Effector memory CD8-positive, alpha-beta T cell (primary cell): ENCODE data around the gene DNAJC22.
"Not testable (repeated sequence)": the region's sequence is repeated elsewhere in the genome, so short reads cannot be mapped to it uniquely, and the experiment has no call there.

ENCODE experiments used
- ATAC-seq: fragments of 150-1000 bp; cut with Tn5 transposase; replicated peaks from 2 replicates; pipeline ENCODE4 v1.10.0; 2021; ENCODE audit warnings: mild to moderate bottlenecking, moderate library complexity
- DNase-seq, 3 experiments: peaks; one replicate each; pipeline ENCODE4 v3.0.0; 2021
- H3K27ac Mint-ChIP-seq, 2 donors: one replicate each; pipeline ENCODE4 v1.8.0; 2022; ENCODE audit warnings: mild to moderate bottlenecking in 2 of 2, mixed read lengths in 2 of 2, moderate library complexity in 2 of 2
- H3K27me3 Mint-ChIP-seq, 2 donors: one replicate each; pipeline ENCODE4 v1.8.0; 2022; ENCODE audit warnings: mixed read lengths in 2 of 2
- H3K36me3 Mint-ChIP-seq: one replicate; pipeline ENCODE4 v1.8.0; 2022; ENCODE audit warnings: mild to moderate bottlenecking, moderate library complexity, mixed read lengths; ENCODE audit not compliant: insufficient read depth
- H3K4me1 Mint-ChIP-seq, 2 donors: one replicate each; pipeline ENCODE4 v1.8.0; 2022; ENCODE audit warnings: low read depth in 2 of 2, mixed read lengths in 2 of 2
- H3K4me3 Mint-ChIP-seq, 2 donors: one replicate each; pipeline ENCODE4 v1.8.0; 2022; ENCODE audit warnings: mild to moderate bottlenecking in 2 of 2, mixed read lengths in 2 of 2, moderate library complexity in 2 of 2
- H3K9me3 Mint-ChIP-seq, 2 donors: one replicate each; pipeline ENCODE4 v1.8.0; 2022; ENCODE audit warnings: mixed read lengths in 2 of 2

DNAJC22 gene

DNA sequence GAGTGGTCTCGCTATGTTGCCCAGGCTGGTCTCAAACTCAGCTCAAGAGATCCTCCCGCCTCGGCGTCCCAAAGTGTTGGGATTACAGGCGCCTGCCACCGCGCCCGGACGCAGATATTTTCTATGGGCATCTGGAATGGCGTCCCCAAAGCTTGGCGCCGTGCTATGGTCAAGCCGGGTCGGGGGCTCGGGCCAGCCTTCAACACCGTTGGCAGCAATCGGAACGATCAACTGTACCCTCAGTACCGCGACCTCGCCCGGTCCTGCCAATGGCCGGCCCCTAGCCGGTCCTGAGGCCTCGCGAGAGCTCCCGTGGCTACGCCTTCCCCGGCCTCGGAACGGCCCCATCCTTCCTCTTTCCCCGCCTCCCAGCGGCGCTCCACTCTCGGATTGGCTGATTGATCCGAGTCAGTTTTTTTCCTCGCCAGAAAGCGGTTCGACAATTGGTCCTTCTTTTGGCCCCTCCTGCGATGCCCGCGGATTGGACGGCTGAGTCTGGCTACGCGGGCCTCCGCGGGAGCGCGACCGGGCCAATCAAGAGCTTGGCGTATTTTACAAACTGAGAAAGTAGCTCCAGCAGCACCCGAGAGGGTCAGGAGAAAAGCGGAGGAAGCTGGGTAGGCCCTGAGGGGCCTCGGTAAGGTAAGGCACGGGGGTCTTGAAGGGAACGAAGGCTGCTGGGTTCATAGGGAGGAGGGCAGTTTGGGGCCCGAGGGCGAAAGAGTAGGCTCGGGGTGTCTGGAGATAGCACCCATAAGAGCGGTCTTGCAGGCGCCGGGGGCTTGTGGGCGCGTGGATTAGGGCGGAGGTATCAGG lies 23.8 kb upstream of the DNAJC22 start, which contains the start of gene TROAP:
TSS of gene TROAP (plus strand) at position 548 of the 816 bp plus-strand sequence. CDS start 354 bp downstream, outside the sequence.
- H3K4me3 Mint-ChIP-seq = peak within 1 kb of the TSS; percentile 87 to 92
- DNase-seq (peak; percentile 96 to 97 (median 96)), ATAC-seq (peak; percentile 96)
- peaks cover 11 to 12% of the 10 kb centered on the region in 2 donors for H3K4me1 Mint-ChIP-seq
- no peaks in the 10 kb centered on the region for H3K27me3 Mint-ChIP-seq
- no peaks in the 10 kb centered on the region for H3K9me3 Mint-ChIP-seq
- peak within 1 kb of the TSS in 1 of 2 donors; percentile 55 for H3K27ac Mint-ChIP-seq
- peaks cover 12% of the 10 kb centered on the region for H3K36me3 Mint-ChIP-seq

GRCh38 chr12:49323524-49324097 lies 23.1 kb upstream of the DNAJC22 start:
- no peak for DNase-seq
- no peaks in the 10 kb centered on the region for H3K27me3 Mint-ChIP-seq
- peak overlapping the region in 1 of 2 donors; percentile 55 for H3K27ac Mint-ChIP-seq

GRCh38 chr12:49325606-49326005 lies 21.1 kb upstream of the DNAJC22 start:
- H3K27ac Mint-ChIP-seq = peak overlapping the region in 1 of 2 donors; percentile 13
- H3K9me3 Mint-ChIP-seq = no peaks in the 10 kb centered on the region
- DNase-seq (no peak), ATAC-seq (no peak)
- no peak overlapping the region for H3K4me3 Mint-ChIP-seq
- no peaks in the 10 kb centered on the region for H3K27me3 Mint-ChIP-seq
- peaks cover 13% of the 10 kb centered on the region for H3K36me3 Mint-ChIP-seq
- peaks cover 11 to 12% of the 10 kb centered on the region in 2 donors for H3K4me1 Mint-ChIP-seq

More at GRCh38 chr12:49323524-49324097, 23.1 kb upstream of the DNAJC22 start:
- H3K36me3 Mint-ChIP-seq = peaks cover 13% of the 10 kb centered on the region
- H3K9me3 Mint-ChIP-seq = no peaks in the 10 kb centered on the region
- H3K4me1 Mint-ChIP-seq = peaks cover 11 to 12% of the 10 kb centered on the region in 2 donors
- H3K4me3 Mint-ChIP-seq = peak overlapping the region; percentile 87 to 92
- ATAC-seq = no peak

DNA sequence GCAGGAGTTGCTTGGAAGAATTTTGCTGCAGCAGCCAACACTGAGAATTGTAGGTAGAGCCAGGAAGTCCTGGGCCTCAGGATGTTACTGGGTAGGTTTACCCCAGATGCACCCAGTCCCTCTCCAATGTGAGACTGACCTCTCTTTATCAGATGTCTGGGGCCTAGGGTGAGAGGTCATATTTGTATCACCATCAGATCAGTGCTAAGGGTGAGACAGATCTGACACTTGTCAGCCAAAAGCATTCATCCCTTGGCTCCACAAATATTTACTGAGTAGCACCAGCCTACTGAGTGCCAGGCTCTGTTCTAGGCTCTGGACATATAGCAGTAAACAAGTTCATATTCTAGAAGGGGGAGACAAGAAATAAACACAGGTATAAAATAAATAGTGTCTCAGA lies 19.3 kb upstream of the DNAJC22 start:
- Mint-ChIP-seq H3K9me3 (no peaks in the 10 kb centered on the region), H3K4me1 (peaks cover 6 to 7% of the 10 kb centered on the region in 2 donors), H3K27me3 (peaks cover 0 to 15% of the 10 kb centered on the region in 2 donors), H3K27ac (no peak overlapping the region), H3K4me3 (no peak overlapping the region), H3K36me3 (peaks cover 14% of the 10 kb centered on the region)
- ATAC-seq = no peak
- DNase-seq = no peak

DNA sequence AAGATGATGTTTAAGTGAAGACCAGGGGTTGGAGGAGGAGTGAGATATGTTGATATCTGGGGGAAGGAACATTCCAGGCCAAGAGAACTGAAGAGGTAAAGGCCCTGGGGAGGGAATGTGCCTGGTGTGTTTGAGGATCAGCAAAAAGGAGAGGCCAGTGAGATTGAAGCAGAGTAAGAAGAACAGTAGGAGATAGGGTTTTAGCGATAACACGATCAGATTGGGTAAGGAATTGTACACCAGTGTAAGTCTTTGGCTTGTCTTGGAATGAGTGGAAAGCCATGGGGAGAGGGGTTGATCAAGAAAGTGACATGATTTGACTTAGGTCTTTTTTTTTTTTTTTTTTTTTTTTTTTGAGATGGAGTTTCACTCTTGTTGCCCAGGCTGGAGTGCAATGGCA lies 18.8 kb upstream of the DNAJC22 start:
- Mint-ChIP-seq H3K36me3 (peaks cover 10% of the 10 kb centered on the region), H3K4me3 (no peak overlapping the region), H3K27me3 (peaks cover 5 to 20% of the 10 kb centered on the region in 2 donors), H3K4me1 (peaks cover 6 to 9% of the 10 kb centered on the region in 2 donors), H3K27ac (no peak overlapping the region), H3K9me3 (no peaks in the 10 kb centered on the region)
- DNase-seq = no peak
- no peak for ATAC-seq

- Mint-ChIP-seq H3K27ac (no peak overlapping the region), H3K9me3 (no peaks in the 10 kb centered on the region), H3K27me3 (peaks cover 10 to 26% of the 10 kb centered on the region in 2 donors), H3K4me3 (no peak overlapping the region), H3K36me3 (peaks cover 6% of the 10 kb centered on the region), H3K4me1 (peaks cover 2 to 8% of the 10 kb centered on the region in 2 donors)
- no peak for DNase-seq
- no peak for ATAC-seq
Measured at GRCh38 chr12:49328816-49329215, 17.9 kb upstream of the DNAJC22 start.

DNA sequence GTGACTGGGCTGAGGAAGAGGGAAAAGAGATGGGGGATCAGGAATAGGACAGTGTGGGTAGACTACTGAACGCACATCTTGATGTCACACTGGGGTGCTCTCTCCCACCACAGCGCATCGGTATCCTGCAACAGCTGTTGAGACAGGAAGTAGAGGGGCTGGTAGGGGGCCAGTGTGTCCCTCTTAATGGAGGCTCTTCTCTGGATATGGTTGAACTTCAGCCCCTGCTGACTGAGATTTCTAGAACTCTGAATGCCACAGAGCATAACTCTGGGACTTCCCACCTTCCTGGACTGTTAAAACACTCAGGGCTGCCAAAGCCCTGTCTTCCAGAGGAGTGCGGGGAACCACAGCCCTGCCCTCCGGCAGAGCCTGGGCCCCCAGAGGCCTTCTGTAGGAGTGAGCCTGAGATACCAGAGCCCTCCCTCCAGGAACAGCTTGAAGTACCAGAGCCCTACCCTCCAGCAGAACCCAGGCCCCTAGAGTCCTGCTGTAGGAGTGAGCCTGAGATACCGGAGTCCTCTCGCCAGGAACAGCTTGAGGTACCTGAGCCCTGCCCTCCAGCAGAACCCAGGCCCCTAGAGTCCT lies 16.6 kb upstream of the DNAJC22 start:
- H3K36me3 Mint-ChIP-seq = peaks cover 8% of the 10 kb centered on the region
- no peak overlapping the region for H3K4me3 Mint-ChIP-seq
- peaks cover 2 to 8% of the 10 kb centered on the region in 2 donors for H3K4me1 Mint-ChIP-seq
- H3K27ac Mint-ChIP-seq = no peak overlapping the region
- no peaks in the 10 kb centered on the region for H3K9me3 Mint-ChIP-seq
- no peak for ATAC-seq
- peaks cover 21 to 37% of the 10 kb centered on the region in 2 donors for H3K27me3 Mint-ChIP-seq
- no peak for DNase-seq

DNA sequence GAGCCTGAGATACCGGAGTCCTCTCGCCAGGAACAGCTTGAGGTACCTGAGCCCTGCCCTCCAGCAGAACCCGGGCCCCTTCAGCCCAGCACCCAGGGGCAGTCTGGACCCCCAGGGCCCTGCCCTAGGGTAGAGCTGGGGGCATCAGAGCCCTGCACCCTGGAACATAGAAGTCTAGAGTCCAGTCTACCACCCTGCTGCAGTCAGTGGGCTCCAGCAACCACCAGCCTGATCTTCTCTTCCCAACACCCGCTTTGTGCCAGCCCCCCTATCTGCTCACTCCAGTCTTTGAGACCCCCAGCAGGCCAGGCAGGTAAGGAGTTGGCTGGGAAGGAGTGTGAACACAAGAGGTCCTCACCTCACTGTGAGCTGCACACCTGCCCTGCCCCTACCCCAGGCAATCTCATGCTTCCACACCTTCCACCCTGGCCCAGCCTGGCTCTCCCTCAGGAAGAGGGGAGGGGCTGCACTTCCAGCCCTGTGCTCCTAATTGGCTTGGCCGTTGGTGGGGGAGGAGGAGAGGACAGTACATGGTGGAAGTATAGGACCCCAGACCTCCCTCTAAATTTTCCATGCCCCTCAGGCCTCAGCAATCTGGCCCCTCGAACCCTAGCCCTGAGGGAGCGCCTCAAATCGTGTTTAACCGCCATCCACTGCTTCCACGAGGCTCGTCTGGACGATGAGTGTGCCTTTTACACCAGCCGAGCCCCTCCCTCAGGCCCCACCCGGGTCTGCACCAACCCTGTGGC lies 15.9 kb upstream of the DNAJC22 start:
- Mint-ChIP-seq H3K4me3 (no peak overlapping the region), H3K4me1 (peaks cover 2 to 8% of the 10 kb centered on the region in 2 donors), H3K27ac (peak overlapping the region in 1 of 2 donors; percentile 73), H3K27me3 (peaks cover 27 to 44% of the 10 kb centered on the region in 2 donors), H3K9me3 (no peaks in the 10 kb centered on the region), H3K36me3 (peaks cover 11% of the 10 kb centered on the region)
- no peak for DNase-seq
- no peak for ATAC-seq

DNA sequence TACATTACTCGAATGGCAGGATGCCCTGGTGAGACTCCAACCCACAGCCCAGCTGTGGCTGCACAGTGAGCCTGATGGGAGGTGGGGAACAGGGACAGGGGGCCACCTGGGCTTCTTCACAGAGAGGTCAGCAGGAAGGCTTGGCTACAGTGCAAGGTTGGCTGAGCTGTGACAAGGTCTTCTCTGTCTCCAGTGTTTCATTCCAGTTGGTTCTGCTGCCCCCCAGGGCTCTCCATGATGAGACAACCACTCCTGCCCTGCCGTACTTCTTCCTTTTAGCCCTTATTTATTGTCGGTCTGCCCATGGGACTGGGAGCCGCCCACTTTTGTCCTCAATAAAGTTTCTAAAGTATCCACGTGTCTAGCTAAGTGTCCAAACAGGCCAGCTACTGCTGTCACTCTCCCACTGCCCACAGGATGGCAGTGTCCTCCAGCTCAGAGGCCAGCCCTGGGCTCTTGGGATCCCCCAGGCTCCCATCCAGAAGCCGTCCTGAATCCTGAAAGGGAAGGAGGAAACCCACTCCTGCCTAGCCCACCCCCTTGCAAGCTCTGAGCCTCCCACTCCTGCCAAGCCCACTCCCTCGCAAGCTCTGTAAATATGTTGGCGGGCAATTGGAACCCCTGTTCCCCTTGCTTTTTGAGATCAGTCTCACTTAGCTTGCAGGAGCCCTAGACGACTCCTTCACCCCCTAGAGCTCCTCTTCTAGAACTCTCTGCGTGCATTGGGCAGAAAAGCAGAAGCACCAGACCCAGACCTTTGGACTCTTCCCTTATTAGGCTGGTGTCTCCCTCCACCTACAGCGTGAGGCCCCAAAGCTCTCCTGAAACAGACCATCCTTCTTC lies 15.1 kb upstream of the DNAJC22 start:
- Mint-ChIP-seq H3K27ac (no peak overlapping the region), H3K4me1 (peaks cover 4 to 9% of the 10 kb centered on the region in 2 donors), H3K36me3 (peaks cover 11% of the 10 kb centered on the region), H3K27me3 (peaks cover 30 to 49% of the 10 kb centered on the region in 2 donors), H3K9me3 (no peaks in the 10 kb centered on the region), H3K4me3 (no peak overlapping the region)
- ATAC-seq (peak; percentile 51), DNase-seq (no peak)

- DNase-seq = no peak
- H3K9me3 Mint-ChIP-seq = no peaks in the 10 kb centered on the region
- no peak overlapping the region for H3K27ac Mint-ChIP-seq
Measured at GRCh38 chr12:49332441-49332861, 14.2 kb upstream of the DNAJC22 start.

DNA sequence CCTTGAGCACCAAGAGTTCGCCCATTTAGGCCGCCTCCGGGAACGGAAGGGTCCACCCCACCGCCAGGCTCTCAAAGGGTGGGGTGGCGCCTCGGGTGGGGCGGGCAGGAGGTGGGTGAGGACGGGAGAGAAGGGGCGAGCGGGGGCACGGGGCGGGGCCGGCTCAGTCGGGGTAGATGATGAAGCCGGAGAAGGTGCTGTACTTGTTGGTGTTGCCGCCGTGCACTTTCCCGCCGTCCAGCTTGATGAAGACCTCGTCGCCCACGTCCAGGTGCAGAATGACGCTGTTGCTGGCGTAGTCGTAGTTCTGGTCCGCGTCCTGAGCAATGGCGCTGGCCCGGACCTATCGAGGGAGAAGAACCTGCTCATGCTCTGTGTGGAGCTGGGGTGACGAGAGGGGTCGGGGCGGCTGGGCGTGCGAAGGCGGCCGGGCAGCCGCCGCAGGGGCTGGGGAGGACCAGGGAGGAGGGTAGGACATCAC lies 13.8 kb upstream of the DNAJC22 start:
- H3K27ac Mint-ChIP-seq = no peak overlapping the region
- peak overlapping the region; percentile 43 to 56 for H3K4me3 Mint-ChIP-seq
- ATAC-seq (no peak), DNase-seq (no peak)
- peaks cover 14 to 22% of the 10 kb centered on the region in 2 donors for H3K4me1 Mint-ChIP-seq
- peaks cover 44 to 62% of the 10 kb centered on the region in 2 donors for H3K27me3 Mint-ChIP-seq
- H3K36me3 Mint-ChIP-seq = peaks cover 8% of the 10 kb centered on the region
- no peaks in the 10 kb centered on the region for H3K9me3 Mint-ChIP-seq

More at GRCh38 chr12:49332441-49332861, 14.2 kb upstream of the DNAJC22 start:
- ATAC-seq = no peak
- Mint-ChIP-seq H3K4me1 (peaks cover 11 to 18% of the 10 kb centered on the region in 2 donors), H3K36me3 (peaks cover 11% of the 10 kb centered on the region), H3K27me3 (peaks cover 39 to 57% of the 10 kb centered on the region in 2 donors), H3K4me3 (no peak overlapping the region)

DNA sequence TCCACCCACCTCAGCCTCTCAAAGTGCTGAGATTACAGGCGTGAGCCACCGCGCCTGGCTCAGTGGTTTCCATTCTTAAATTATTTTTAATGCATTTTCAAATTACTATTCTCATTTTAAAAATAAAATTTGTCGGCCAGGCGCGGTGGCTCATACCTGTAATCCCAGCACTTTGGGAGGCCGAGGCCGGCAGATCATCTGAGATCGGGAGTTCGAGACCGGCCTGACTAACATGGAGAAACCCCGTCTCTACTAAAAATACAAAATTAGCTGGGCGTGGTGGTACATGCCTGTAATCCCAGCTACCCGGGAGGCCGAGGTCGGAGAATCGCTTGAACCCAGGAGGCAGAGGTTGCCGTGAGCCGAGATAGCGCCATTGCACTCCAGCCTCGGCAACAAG lies 12.9 kb upstream of the DNAJC22 start:
- not testable (repeated sequence) for H3K36me3 Mint-ChIP-seq, H3K9me3 Mint-ChIP-seq, H3K4me3 Mint-ChIP-seq, H3K27ac Mint-ChIP-seq, DNase-seq, ATAC-seq
- peaks cover 15 to 22% of the 10 kb centered on the region in 2 donors for H3K4me1 Mint-ChIP-seq
- peaks cover 45 to 69% of the 10 kb centered on the region in 2 donors for H3K27me3 Mint-ChIP-seq
